Dedifferentiated amniotic fluid mesenchymal stem cell (primary cell): ENCODE measurements around the gene GGACT.

ENCODE experiments used
- DNase-seq: peaks from one replicate; pipeline ENCODE4 v3.0.0-alpha.2; 2016; ENCODE audit errors: extremely low spot score

The GGACT gene

GRCh38 chr13:100513171-100513570 lies 75.4 kb downstream of the GGACT start:
- DNase-seq = no peak

- DNase-seq = no peak
These were observed 76.2 kb downstream of the GGACT start for GRCh38 chr13:100512422-100512821.

GRCh38 chr13:100511466-100511865 lies 77.1 kb downstream of the GGACT start:
- DNase-seq = no peak

GRCh38 chr13:100510208-100510957 lies 78.2 kb downstream of the GGACT start:
- no peak for DNase-seq

- DNase-seq = no peak
These were observed 79.6 kb downstream of the GGACT start for GRCh38 chr13:100508996-100509395.

- no peak for DNase-seq
These were observed 80.1 kb downstream of the GGACT start for GRCh38 chr13:100508455-100508854.

GRCh38 chr13:100506600-100507422 lies 81.8 kb downstream of the GGACT start:
- DNase-seq = no peak

- no peak for DNase-seq
These were observed 82.4 kb downstream of the GGACT start for GRCh38 chr13:100506154-100506553.

GRCh38 chr13:100503622-100504021 lies 85.0 kb downstream of the GGACT start:
- DNase-seq = no peak

GRCh38 chr13:100502446-100502845 lies 86.1 kb downstream of the GGACT start:
- no peak for DNase-seq

- DNase-seq = no peak
These were observed 91.2 kb downstream of the GGACT start for GRCh38 chr13:100497389-100497788.

- no peak for DNase-seq
These were observed 93.1 kb downstream of the GGACT start for GRCh38 chr13:100495455-100495854.

- no peak for DNase-seq
These were observed 95.2 kb downstream of the GGACT start for GRCh38 chr13:100493418-100493817.

GRCh38 chr13:100491164-100491842 lies 97.3 kb downstream of the GGACT start:
- no peak for DNase-seq

- DNase-seq = no peak
These were observed 97.9 kb downstream of the GGACT start for GRCh38 chr13:100490692-100491091.

GRCh38 chr13:100485265-100485664 lies 103.3 kb downstream of the GGACT start:
- no peak for DNase-seq

- DNase-seq = no peak
These were observed 103.9 kb downstream of the GGACT start for GRCh38 chr13:100484702-100485101.

- no peak for DNase-seq
These were observed 104.7 kb downstream of the GGACT start for GRCh38 chr13:100483841-100484381.

- no peak for DNase-seq
These were observed 105.5 kb downstream of the GGACT start for GRCh38 chr13:100483139-100483538.

GRCh38 chr13:100480676-100481075 lies 107.9 kb downstream of the GGACT start:
- no peak for DNase-seq
